K562 (cell line): Measurements from ENCODE around the gene CD24. TPM values are rescaled to one million over a fixed set of nuclear protein-coding genes. Genes with fewer than 3 reads are reported as not detected.

Experiments used
- ATAC-seq: fragments of 200-7000 bp; cut with Tn5 transposase; 3 replicates; pipeline ENCODE4 v1.9.1; 2020; ENCODE audit warnings: moderate library complexity
- BruUV-seq: library from RNA; stranded (reverse); fragments of 400-500 nt; replicated peaks from 2 replicates; lab custom pipeline; 2021; lab: Mats Ljungman, UMichigan
- CTCF ChIA-PET: fragments of 300-600 bp; formaldehyde crosslinking; extraction: SDS; loops from one replicate; lab custom pipeline; 2021; ENCODE audit warnings: low intra/inter-chr PET ratio; lab: Yijun Ruan, JAX
- POLR2A ChIA-PET: fragments of 300-600, 350-650 bp; sonication (Branson Sonifier 250); formaldehyde crosslinking; extraction: SDS; loops from one replicate; lab custom pipeline; 2021; ENCODE audit warnings: antibody characterized with exemption, inconsistent platforms; lab: Yijun Ruan, JAX
- DNase-seq, 4 experiments: peaks; one replicate each; pipeline versions ENCODE4 v3.0.0 to v3.0.0-alpha.2; 2011 to 2018; ENCODE audit warnings: low spot score in 3 of 4, mixed read lengths in 3 of 4; ENCODE audit errors: extremely low read depth in 1 of 4
- FAIRE-seq: peaks from 2 replicates; lab custom pipeline; 2011; peaks lifted over from hg19 to GRCh38; lab: Jason Lieb, UNC
- H2AFZ ChIP-seq: 2 replicates; pipeline ENCODE4 v1.6.0; 2011; ENCODE audit warnings: low read depth, low read length, control low read depth, inconsistent platforms
- H3K27ac ChIP-seq: fragments of 200-600 bp; 3 replicates; pipeline ENCODE4 v1.8.0; 2011; ENCODE audit warnings: low read depth, mild to moderate bottlenecking, control low read depth, inconsistent platforms, low read length, moderate library complexity, mixed read lengths; ENCODE audit errors: extremely low read depth
- H3K27me3 ChIP-seq, 2 experiments: fragments of 300-600 bp in 1 of 2; 2 replicates in 1 of 2; 3 replicates in 1 of 2; pipeline versions ENCODE4 v1.6.0 to v1.8.0; 2011; ENCODE audit warnings: inconsistent platforms in 2 of 2, low read length in 2 of 2, mild to moderate bottlenecking in 1 of 2, mixed read lengths in 1 of 2, moderate library complexity in 1 of 2; ENCODE audit not compliant: control insufficient read depth in 2 of 2, insufficient read depth in 2 of 2
- H3K36me3 ChIP-seq: fragments of 300-600 bp; 3 replicates; pipeline ENCODE4 v1.8.0; 2011; ENCODE audit warnings: mild to moderate bottlenecking, low read length, inconsistent platforms; ENCODE audit not compliant: control insufficient read depth, insufficient read depth
- H3K4me1 ChIP-seq, 2 experiments: fragments of 200-600 bp in 1 of 2; replicated peaks in 1 of 2; 2 replicates in 1 of 2; 3 replicates in 1 of 2; pipeline versions ENCODE4 v1.5.1 to v1.8.0; 2011; ENCODE audit warnings: inconsistent platforms in 2 of 2, low read length in 2 of 2, mild to moderate bottlenecking in 1 of 2, mixed read lengths in 1 of 2, moderate library complexity in 1 of 2; ENCODE audit not compliant: control insufficient read depth in 2 of 2, insufficient read depth in 2 of 2
- H3K4me2 ChIP-seq: 2 replicates; pipeline ENCODE4 v1.6.1; 2011; ENCODE audit warnings: low read length, control low read depth, inconsistent platforms, mixed read lengths; ENCODE audit not compliant: insufficient read depth
- H3K4me3 ChIP-seq: fragments of 200-600 bp; sonication (generic), shearing (Covaris generic); 2 replicates; pipeline ENCODE4 v1.5.1; 2016; ENCODE audit warnings: control low read depth, inconsistent platforms
- H3K79me2 ChIP-seq: fragments of 200-600 bp; 3 replicates; pipeline ENCODE4 v1.8.0; 2011; ENCODE audit warnings: low read length, inconsistent platforms; ENCODE audit not compliant: control insufficient read depth, insufficient read depth
- H3K9ac ChIP-seq, 2 experiments: 2 replicates each; pipeline versions ENCODE4 v1.6.0 to v1.6.1; 2011; ENCODE audit warnings: low read depth in 2 of 2, low read length in 2 of 2, control low read depth in 1 of 2, inconsistent platforms in 1 of 2, mild to moderate bottlenecking in 1 of 2, mixed read lengths in 1 of 2; ENCODE audit not compliant: insufficient read depth in 1 of 2
- H3K9me1 ChIP-seq: one replicate; pipeline ENCODE4 v1.6.0; 2011; ENCODE audit warnings: inconsistent platforms, mild to moderate bottlenecking, low read length, moderate library complexity; ENCODE audit not compliant: control insufficient read depth, insufficient read depth
- H3K9me3 ChIP-seq: replicated peaks from 2 replicates; pipeline ENCODE4 v1.5.1; 2011; ENCODE audit warnings: low read depth, low read length, inconsistent platforms; ENCODE audit not compliant: control insufficient read depth, insufficient read depth
- H4K20me1 ChIP-seq: replicated peaks from 2 replicates; pipeline ENCODE4 v1.6.1; 2011; ENCODE audit warnings: low read length, inconsistent platforms, mixed read lengths; ENCODE audit not compliant: control insufficient read depth, insufficient read depth
- ATF3 ChIP-seq, 2 experiments: fragments of 450-650 bp in 1 of 2; sonication (generic) in 1 of 2; formaldehyde crosslinking in 1 of 2; IDR thresholded peaks in 1 of 2; conservative IDR thresholded peaks in 1 of 2; 2 replicates each; pipeline versions ENCODE4 v1.6.1 to v1.8.1; 2016 to 2023; ENCODE audit warnings: mild to moderate bottlenecking in 2 of 2, moderate library complexity in 2 of 2, inconsistent platforms in 1 of 2, missing genetic modification reagents in 1 of 2
- CEBPG ChIP-seq, 3 experiments: fragments of 200-800 bp in 1 of 3; sonication (Bioruptor generic) in 1 of 3; sonication (generic) in 1 of 3; formaldehyde crosslinking in 1 of 3; IDR thresholded peaks in 2 of 3; conservative IDR thresholded peaks in 1 of 3; 2 replicates each; pipeline versions ENCODE4 v1.6.1 to v1.8.0; 2016 to 2022; ENCODE audit warnings: missing compliant biosample characterization in 2 of 3, missing genetic modification characterization in 2 of 3, mild to moderate bottlenecking in 1 of 3, missing genetic modification reagents in 1 of 3
- COPS2 ChIP-seq: fragments of 450-650 bp; conservative IDR thresholded peaks from 2 replicates; pipeline ENCODE4 v1.6.1; 2016; ENCODE audit warnings: mild to moderate bottlenecking, moderate library complexity
- DDX20 ChIP-seq: fragments of 450-650 bp; IDR thresholded peaks from 2 replicates; pipeline ENCODE4 v1.6.1; 2016; ENCODE audit warnings: missing genetic modification characterization, low read depth, mild to moderate bottlenecking, missing compliant biosample characterization, moderate library complexity
- FOXM1 ChIP-seq, 2 experiments: fragments of 450-650 bp in 1 of 2; sonication (generic) in 1 of 2; formaldehyde crosslinking in 1 of 2; IDR thresholded peaks; 2 replicates each; pipeline versions ENCODE4 v1.6.1 to v1.9.0; 2017 to 2022; ENCODE audit warnings: low read depth in 2 of 2, mild to moderate bottlenecking in 2 of 2, missing genetic modification reagents in 1 of 2, moderate library complexity in 1 of 2
- FOXP1 ChIP-seq: sonication (generic); formaldehyde crosslinking; IDR thresholded peaks from 2 replicates; pipeline ENCODE4 v1.8.0; 2022; ENCODE audit warnings: mild to moderate bottlenecking, missing genetic modification reagents
- HDGF ChIP-seq: fragments of 450-650 bp; IDR thresholded peaks from 2 replicates; pipeline ENCODE4 v1.6.1; 2016
- PREB ChIP-seq: sonication (generic); formaldehyde crosslinking; IDR thresholded peaks from 2 replicates; pipeline ENCODE4 v1.8.1; 2023; ENCODE audit warnings: mild to moderate bottlenecking, missing genetic modification reagents
- RBBP5 ChIP-seq: fragments of 200-600 bp; sonication (generic); IDR thresholded peaks from 2 replicates; pipeline ENCODE4 v1.6.1; 2012; ENCODE audit warnings: borderline replicate concordance, mild to moderate bottlenecking, low read length, control low read depth, inconsistent platforms; ENCODE audit not compliant: insufficient read depth, poor library complexity, severe bottlenecking
- ZBTB7A ChIP-seq: IDR thresholded peaks from 2 replicates; pipeline ENCODE4 v1.6.1; 2011; ENCODE audit warnings: low read depth, mild to moderate bottlenecking, low read length, moderate library complexity, borderline replicate concordance; ENCODE audit not compliant: control insufficient read depth
- WGBS: fragments of 100-300 bp; shearing (Covaris generic); methylation state at CpG from one replicate; pipeline ENCODE4 v1.1.6; 2016; ENCODE audit warnings: low coverage, mixed read lengths; ENCODE audit not compliant: insufficient coverage; ENCODE audit errors: missing lambda C conversion rate; 5-methylcytosine and 5-hydroxymethylcytosine counted together
- in situ Hi-C: fragments of 300-500 bp; cut with MboI; formaldehyde crosslinking; loops from 4 replicates; pipeline ENCODE4 v1.15.0; 2018; ENCODE audit warnings: inconsistent platforms, mixed read lengths
- intact Hi-C: fragments of 100-400 bp; cut with micrococcal nuclease; formaldehyde crosslinking; loops from 2 replicates; pipeline ENCODE4 v1.14.2; 2022
- polyA plus RNA-seq, 8 experiments: library from polyadenylated mRNA; depleted of rRNA in 4 of 8; stranded (reverse) in 5 of 8; unstranded in 3 of 8; fragments of >200 nt; fragmentation: Nextera tagmentation in 2 of 8; fragmentation: Illumina TruSeq in 1 of 8; extraction: Ambion mirVana in 2 of 8; extraction: Trizol in 1 of 8; gene quantifications; 2 replicates each; pipeline versions ENCODE4 v1.2.1 to v1.2.3, GENCODE V29; 2011 to 2014; ENCODE audit warnings: inconsistent platforms in 1 of 8, missing spikeins in 1 of 8
- total RNA-seq, 7 experiments: library from RNA; depleted of rRNA in 6 of 7; stranded (reverse); fragments of >200 nt in 6 of 7; fragmentation: Illumina TruSeq in 2 of 7; extraction: Trizol in 2 of 7; gene quantifications; 2 replicates each; pipeline versions ENCODE4 v1.2.1 to v1.2.3, GENCODE V29; 2011 to 2021; ENCODE audit warnings: low replicate concordance in 1 of 7
- TF ChIP-seq, protein P1 (sequence below): fragments of 250-450 bp; sonication (Bioruptor Pico); IDR thresholded peaks from 2 replicates; pipeline ENCODE4 v1.5.0; 2022; ENCODE audit warnings: mild to moderate bottlenecking
- TF ChIP-seq, protein P2 (sequence below): fragments of 250-450 bp; sonication (Bioruptor Pico); IDR thresholded peaks from 2 replicates; pipeline ENCODE4 v1.5.1; 2021; ENCODE audit warnings: mild to moderate bottlenecking

Gene CD24
- total and polyA plus RNA-seq, 9 of the 15 experiments (the other 6 are each of a cell fraction or from before 2014, with no cell fraction given), result 8.8 to 155 (median 27.1) TPM

DNA sequence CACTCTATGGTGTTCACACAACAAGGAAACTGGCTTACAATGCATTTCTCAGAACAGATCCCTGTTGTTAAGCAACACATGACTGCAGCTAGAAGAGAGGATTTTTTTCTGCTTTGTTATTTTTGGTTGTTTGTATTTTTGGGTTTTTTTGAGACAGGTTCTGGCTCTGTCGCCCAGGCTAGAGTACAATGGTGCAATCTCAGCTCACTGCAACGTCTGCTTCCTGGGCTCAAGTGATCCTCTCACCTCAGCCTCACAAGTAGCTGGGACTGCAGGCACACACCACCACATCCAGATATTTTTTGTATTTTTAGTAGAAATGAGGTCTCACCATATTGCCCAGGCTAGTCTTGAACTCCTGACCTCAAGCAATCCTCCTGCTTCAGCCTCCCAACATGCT, 12.7 kb downstream of the CD24 start (continued):
- TF ChIP-seq, protein P1, sequence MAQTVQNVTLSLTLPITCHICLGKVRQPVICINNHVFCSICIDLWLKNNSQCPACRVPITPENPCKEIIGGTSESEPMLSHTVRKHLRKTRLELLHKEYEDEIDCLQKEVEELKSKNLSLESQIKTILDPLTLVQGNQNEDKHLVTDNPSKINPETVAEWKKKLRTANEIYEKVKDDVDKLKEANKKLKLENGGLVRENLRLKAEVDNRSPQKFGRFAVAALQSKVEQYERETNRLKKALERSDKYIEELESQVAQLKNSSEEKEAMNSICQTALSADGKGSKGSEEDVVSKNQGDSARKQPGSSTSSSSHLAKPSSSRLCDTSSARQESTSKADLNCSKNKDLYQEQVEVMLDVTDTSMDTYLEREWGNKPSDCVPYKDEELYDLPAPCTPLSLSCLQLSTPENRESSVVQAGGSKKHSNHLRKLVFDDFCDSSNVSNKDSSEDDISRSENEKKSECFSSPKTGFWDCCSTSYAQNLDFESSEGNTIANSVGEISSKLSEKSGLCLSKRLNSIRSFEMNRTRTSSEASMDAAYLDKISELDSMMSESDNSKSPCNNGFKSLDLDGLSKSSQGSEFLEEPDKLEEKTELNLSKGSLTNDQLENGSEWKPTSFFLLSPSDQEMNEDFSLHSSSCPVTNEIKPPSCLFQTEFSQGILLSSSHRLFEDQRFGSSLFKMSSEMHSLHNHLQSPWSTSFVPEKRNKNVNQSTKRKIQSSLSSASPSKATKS (CRISPR knock-in tag), result no peak

- Histone ChIP-seq H3K9me3 (no peaks in the 10 kb centered on the region), H3K27ac (no peak overlapping the region), H3K4me3 (no peak overlapping the region), H3K36me3 (no peaks in the 10 kb centered on the region), H3K4me1 (no peaks in the 10 kb centered on the region; a peak in 1 of 5 replicates), H3K79me2 (no peaks in the 10 kb centered on the region), H3K9ac (no peak overlapping the region), H3K27me3 (no peaks in the 10 kb centered on the region; a peak in 1 of 5 replicates), H3K4me2 (no peak overlapping the region), H3K9me1 (no peaks in the 10 kb centered on the region), H2AFZ (no peak overlapping the region), H4K20me1 (no peaks in the 10 kb centered on the region)
- ChIA-PET CTCF (no interaction called here), POLR2A (no interaction called here)
- in situ Hi-C loops (no loop called here), intact Hi-C loops (no loop called here)
- BruUV-seq, result no TSS peak
- WGBS, result 12% methylated on average over 3 of the region's 3 CpGs
- DNase-seq, result no peak
- no peak for FAIRE-seq
- no peak for ATAC-seq
- TF ChIP-seq ZBTB7A (no peak), RBBP5 (no peak), DDX20 (tag) (no peak), COPS2 (no peak), HDGF (no peak), FOXP1 (CRISPR knock-in tag) (no peak), PREB (CRISPR knock-in tag) (no peak), FOXM1 (IDR thresholded peaks at IDR 0.05; ENCODE audit: low read depth) (no peak), FOXM1 (CRISPR knock-in tag; IDR thresholded peaks at IDR 0.05; ENCODE audit: low read depth) (no peak), ATF3 (IDR thresholded peaks at IDR 0.05) (no peak), ATF3 (CRISPR knock-in tag; conservative IDR thresholded peaks at IDR 0.05) (no peak), CEBPG (CRISPR knock-in tag; IDR thresholded peaks at IDR 0.05) (no peak), CEBPG (tag; conservative IDR thresholded peaks at IDR 0.05 in 1 of 2, IDR thresholded peaks at IDR 0.05 in 1 of 2) (no peak)
- TF ChIP-seq, protein P2, sequence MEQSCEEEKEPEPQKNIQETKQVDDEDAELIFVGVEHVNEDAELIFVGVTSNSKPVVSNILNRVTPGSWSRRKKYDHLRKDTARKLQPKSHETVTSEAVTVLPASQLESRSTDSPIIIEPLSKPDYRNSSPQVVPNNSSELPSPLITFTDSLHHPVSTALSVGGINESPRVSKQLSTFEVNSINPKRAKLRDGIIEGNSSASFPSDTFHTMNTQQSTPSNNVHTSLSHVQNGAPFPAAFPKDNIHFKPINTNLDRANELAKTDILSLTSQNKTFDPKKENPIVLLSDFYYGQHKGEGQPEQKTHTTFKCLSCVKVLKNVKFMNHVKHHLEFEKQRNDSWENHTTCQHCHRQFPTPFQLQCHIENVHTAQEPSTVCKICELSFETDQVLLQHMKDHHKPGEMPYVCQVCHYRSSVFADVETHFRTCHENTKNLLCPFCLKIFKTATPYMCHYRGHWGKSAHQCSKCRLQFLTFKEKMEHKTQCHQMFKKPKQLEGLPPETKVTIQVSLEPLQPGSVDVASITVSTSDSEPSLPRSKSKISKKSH (CRISPR knock-in tag), result no peak
Measured at GRCh38 chr6:106961136-106961535, 13.4 kb downstream of the CD24 start.
